T-helper 17 cell (primary cell): ENCODE data around the gene ADPRH. TPM values are rescaled to one million over a fixed set of nuclear protein-coding genes. Genes with fewer than 3 reads are reported as not detected.
"Not testable (repeated sequence)": the region's sequence is repeated elsewhere in the genome, so short reads cannot be mapped to it uniquely, and the experiment has no call there.

Experiments used
- ATAC-seq: fragments of 150-1000 bp; cut with Tn5 transposase; 2 replicates; pipeline ENCODE4 v1.10.0; 2021; ENCODE audit warnings: mild to moderate bottlenecking, moderate library complexity
- DNase-seq, 3 donors: peaks; one replicate each; pipeline versions ENCODE4 v3.0.0 to v3.0.0-alpha.2; 2020 to 2021
- H3K9me3 ChIP-seq: one replicate; pipeline ENCODE4 v1.7.0; 2013; ENCODE audit warnings: low read length, mild to moderate bottlenecking; ENCODE audit not compliant: control insufficient read depth, poor library complexity, severe bottlenecking
- H3K27ac Mint-ChIP-seq: one replicate; pipeline ENCODE4 v1.8.0; 2022; ENCODE audit warnings: mild to moderate bottlenecking, moderate library complexity, mixed read lengths
- H3K27me3 Mint-ChIP-seq: one replicate; pipeline ENCODE4 v1.8.0; 2022; ENCODE audit warnings: mixed read lengths
- H3K36me3 Mint-ChIP-seq: one replicate; pipeline ENCODE4 v1.8.0; 2022; ENCODE audit warnings: low read depth, mixed read lengths
- H3K4me1 Mint-ChIP-seq: one replicate; pipeline ENCODE4 v1.8.0; 2022; ENCODE audit warnings: mild to moderate bottlenecking, mixed read lengths
- H3K4me3 Mint-ChIP-seq: one replicate; pipeline ENCODE4 v1.8.0; 2022; ENCODE audit warnings: mild to moderate bottlenecking, moderate library complexity, mixed read lengths
- total RNA-seq, 4 donors: library from RNA in 2 of 4; stranded (reverse) in 2 of 4; gene quantifications; one replicate each; pipeline ENCODE4 v1.2.3 and lab custom pipeline; 2022 to 2026

ADPRH gene
- total RNA-seq, 2 donors from 2014 or later = 3.6 to 3.7 TPM

DNA sequence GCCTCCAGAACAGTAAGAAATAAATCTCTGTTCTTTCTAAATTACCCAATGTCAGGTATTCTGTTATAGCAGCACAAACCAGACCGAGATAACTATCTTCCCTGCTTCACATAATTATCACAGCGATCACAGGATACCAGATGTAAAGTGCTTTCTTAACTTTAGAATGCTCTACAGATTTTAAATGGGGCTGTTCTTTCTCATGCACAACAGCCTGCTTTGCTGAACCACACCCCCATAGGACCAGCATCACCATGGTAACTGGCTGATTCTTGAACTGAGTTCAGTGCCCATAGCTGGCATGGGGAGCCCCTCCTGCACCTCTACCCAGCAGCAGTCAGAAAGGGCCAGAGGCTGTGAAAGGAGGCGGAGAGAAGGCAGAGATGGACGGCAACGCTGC lies 27.7 kb upstream of the ADPRH start:
- H3K27ac Mint-ChIP-seq = no peak overlapping the region
- no peaks in the 10 kb centered on the region for H3K9me3 ChIP-seq
- peaks cover 2% of the 10 kb centered on the region for H3K36me3 Mint-ChIP-seq
- ATAC-seq (peak; percentile 16), DNase-seq (no peak)
- no peaks in the 10 kb centered on the region for H3K27me3 Mint-ChIP-seq
- H3K4me1 Mint-ChIP-seq = peaks cover 27% of the 10 kb centered on the region
- H3K4me3 Mint-ChIP-seq = no peak overlapping the region

DNA sequence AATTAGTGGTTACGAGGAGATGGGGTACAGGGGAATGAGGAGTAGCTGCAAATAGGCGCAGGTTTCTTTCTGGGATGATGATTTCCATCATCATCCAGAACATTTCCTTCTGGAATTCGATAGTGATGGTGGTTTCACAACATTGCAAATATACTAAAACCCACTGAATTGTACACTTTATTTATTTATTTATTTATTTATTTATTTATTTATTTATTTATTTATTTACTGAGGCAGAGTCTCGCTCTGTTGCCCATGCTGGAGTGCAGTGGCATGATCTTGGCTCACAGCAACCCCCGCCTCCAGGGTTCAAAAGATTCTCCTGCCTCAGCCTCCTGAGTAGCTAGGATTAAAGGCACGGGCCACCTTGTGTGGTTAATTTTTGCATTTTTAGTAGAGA lies 26.4 kb upstream of the ADPRH start:
- not testable (repeated sequence) for DNase-seq, H3K9me3 ChIP-seq, ATAC-seq, H3K27ac Mint-ChIP-seq, H3K4me3 Mint-ChIP-seq, H3K36me3 Mint-ChIP-seq, H3K27me3 Mint-ChIP-seq
- H3K4me1 Mint-ChIP-seq = peaks cover 38% of the 10 kb centered on the region

DNA sequence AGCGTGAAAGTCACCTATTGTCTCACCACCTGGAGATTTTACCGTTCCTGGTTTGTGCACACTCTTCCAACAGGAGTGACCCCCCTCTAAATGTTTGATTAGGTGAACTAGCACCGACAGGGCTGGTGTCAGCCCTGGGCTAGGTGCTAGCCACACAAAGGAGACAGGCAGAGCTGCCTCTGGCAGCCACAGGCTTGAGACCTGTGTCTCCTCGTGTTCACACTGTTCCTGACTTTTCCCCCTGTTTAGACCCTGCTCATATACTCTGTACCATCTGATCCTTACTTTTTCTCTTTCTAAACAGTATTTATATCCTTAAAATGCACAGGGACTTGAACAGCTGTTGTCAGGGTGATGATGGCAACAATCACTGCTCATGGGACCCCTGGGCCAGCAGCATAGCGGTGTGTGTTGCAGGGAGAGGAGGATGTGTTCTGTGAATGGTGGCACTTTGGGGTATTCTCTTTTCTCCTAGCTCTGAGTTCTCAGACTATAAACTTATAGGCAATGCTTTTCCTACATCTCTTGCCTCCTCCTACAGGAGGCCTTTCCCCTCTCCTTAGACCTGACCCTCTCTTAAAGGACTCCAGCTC lies 25.4 kb upstream of the ADPRH start:
- Mint-ChIP-seq H3K4me1 (peaks cover 44% of the 10 kb centered on the region), H3K27ac (peak overlapping the region; percentile 95), H3K36me3 (peaks cover 2% of the 10 kb centered on the region), H3K4me3 (no peak overlapping the region), H3K27me3 (no peaks in the 10 kb centered on the region)
- no peak for DNase-seq
- no peak for ATAC-seq
- no peaks in the 10 kb centered on the region for H3K9me3 ChIP-seq

DNA sequence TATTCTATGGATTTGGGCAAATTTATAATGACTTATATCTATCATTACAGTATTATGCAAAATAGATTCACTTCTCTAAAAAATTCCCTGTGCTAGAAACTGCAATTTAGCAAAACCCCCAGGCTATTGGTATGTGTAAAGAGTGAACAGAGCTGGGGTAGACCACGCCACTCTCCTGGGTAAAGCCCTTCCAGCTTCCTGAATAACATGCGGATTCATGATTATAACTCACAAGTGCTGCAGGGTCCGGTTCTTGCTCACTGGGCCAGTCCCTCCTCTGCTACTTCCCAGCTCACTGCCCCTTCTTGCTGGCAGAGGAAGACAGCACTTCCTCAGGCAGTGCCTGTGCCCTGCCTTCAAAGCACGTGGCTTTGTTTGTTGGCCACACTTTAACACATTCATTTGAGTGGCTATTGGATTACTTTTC lies 24.0 kb upstream of the ADPRH start:
- Mint-ChIP-seq H3K27me3 (no peaks in the 10 kb centered on the region), H3K27ac (peak overlapping the region; percentile 95), H3K4me3 (peak overlapping the region; percentile 66), H3K36me3 (peaks cover 2% of the 10 kb centered on the region), H3K4me1 (peaks cover 50% of the 10 kb centered on the region)
- ATAC-seq (peak; percentile 8), DNase-seq (no peak)
- H3K9me3 ChIP-seq = no peaks in the 10 kb centered on the region

DNA sequence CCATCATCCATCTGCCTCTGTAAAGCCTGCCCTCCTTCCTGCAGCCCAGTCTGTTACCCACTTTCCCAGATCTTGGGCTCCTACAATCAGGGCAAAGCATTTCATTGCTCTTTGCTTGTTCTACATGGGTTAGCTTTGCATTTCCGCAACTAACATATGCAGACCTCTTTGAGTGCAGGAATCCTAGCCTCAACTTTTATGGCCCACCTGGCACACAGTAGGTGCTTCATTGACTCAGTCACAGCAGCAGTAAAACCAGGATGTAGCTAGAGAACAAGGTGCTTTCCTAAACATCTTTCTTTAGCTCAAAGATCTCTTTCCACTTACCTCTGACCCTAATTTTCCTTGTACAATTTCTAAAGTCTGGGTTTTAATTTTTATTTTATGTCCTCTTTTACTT lies 23.4 kb upstream of the ADPRH start:
- ATAC-seq (no peak), DNase-seq (no peak)
- no peaks in the 10 kb centered on the region for H3K9me3 ChIP-seq
- Mint-ChIP-seq H3K4me3 (peak overlapping the region; percentile 66), H3K27me3 (no peaks in the 10 kb centered on the region), H3K27ac (peak overlapping the region; percentile 95), H3K4me1 (peaks cover 51% of the 10 kb centered on the region), H3K36me3 (peaks cover 2% of the 10 kb centered on the region)

DNA sequence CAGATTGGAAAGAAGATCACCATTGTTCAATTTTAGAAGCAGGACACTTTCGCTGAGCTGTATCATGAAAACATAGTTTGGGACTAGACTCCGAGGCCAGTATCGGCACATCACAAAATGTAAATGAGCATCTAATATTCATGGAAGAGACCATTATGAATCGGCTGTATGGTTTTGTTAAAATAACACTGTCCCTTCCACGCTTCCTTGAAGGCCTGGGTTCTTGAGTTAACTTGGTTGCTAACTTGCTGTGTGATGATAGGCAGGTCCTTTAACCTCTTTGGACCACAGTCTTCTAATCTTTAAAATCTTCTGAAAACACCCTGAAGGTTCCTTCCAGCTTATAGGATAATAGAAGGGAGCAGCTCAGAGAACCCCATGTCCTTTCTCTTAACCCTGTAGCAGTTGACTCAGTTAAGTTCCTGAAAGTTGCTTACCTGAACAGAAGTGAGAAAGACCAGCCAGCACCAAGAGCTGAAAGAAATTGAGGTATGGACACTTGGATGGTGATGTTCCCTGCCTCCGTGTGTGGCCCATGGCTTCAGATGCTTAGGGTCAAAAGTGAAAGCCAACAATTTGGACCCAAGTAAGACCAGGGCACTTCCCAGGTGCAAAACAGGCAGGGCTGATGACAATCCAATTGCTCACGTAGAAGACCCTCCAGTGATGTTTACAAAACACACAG lies 22.0 kb upstream of the ADPRH start:
- H3K9me3 ChIP-seq = no peaks in the 10 kb centered on the region
- DNase-seq (no peak), ATAC-seq (no peak)
- Mint-ChIP-seq H3K27me3 (no peaks in the 10 kb centered on the region), H3K4me3 (peak overlapping the region; percentile 79), H3K27ac (peak overlapping the region; percentile 95), H3K4me1 (peaks cover 49% of the 10 kb centered on the region), H3K36me3 (peaks cover 2% of the 10 kb centered on the region)

DNA sequence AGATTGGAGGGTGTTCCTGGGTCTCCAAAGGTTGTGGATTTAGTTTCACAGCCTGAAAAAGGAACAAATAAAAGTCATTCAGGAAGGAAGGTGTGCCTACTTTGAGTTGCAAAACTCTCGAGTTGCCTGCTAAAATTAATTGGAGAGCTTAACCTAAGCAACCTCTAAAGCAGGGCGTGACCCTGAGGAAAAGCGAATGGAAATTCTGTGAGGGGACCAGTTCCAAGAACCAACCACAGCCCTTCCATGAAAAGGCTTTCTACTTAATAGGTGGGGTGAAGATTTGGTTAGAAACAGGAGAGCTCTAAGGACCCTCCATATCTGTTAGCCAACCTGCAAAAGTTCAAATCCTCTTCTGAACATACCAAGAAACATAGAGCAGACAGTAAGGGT lies 21.4 kb upstream of the ADPRH start:
- H3K9me3 ChIP-seq = no peaks in the 10 kb centered on the region
- peak overlapping the region; percentile 79 for H3K4me3 Mint-ChIP-seq
- ATAC-seq (no peak), DNase-seq (no peak)
- H3K4me1 Mint-ChIP-seq = peaks cover 54% of the 10 kb centered on the region
- H3K27ac Mint-ChIP-seq = peak overlapping the region; percentile 95
- H3K36me3 Mint-ChIP-seq = peaks cover 2% of the 10 kb centered on the region
- no peaks in the 10 kb centered on the region for H3K27me3 Mint-ChIP-seq

DNA sequence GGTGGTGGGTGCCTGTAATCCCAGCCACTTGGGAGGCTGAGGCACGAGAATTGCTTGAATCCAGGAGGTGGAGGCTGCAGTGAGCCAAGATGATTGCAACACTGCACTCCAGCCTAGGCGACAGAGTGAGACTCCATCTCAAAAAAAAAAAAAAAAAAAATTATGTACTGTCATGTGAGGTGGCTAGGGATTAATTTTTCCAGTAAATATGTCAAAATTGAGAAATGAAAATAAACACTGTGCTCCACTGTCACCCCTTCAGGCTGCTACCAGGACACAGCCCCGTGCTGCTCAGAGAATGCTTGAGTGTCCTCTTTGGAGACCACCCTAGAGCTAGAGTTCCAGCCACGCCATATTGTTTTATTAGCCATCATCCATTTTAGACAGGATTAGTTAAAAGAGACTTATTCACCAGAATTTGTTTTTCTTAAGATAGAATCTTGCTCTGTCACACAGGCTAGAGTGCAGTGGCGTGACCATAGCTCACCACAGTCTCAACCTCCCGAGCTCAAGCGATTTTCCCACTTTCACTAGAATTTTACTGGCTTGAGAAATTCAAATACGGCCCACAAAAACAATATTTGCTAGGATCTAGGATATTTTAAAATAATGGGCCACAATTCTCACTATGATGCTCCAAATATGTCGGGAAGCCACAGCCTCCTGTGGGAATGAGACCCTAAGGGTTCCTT lies 20.5 kb upstream of the ADPRH start:
- peak overlapping the region; percentile 79 for H3K4me3 Mint-ChIP-seq
- H3K27ac Mint-ChIP-seq = peak overlapping the region; percentile 95
- H3K27me3 Mint-ChIP-seq = no peaks in the 10 kb centered on the region
- H3K36me3 Mint-ChIP-seq = peaks cover 2% of the 10 kb centered on the region
- DNase-seq = no peak
- H3K9me3 ChIP-seq = no peaks in the 10 kb centered on the region
- peaks cover 54% of the 10 kb centered on the region for H3K4me1 Mint-ChIP-seq
- ATAC-seq = no peak

DNA sequence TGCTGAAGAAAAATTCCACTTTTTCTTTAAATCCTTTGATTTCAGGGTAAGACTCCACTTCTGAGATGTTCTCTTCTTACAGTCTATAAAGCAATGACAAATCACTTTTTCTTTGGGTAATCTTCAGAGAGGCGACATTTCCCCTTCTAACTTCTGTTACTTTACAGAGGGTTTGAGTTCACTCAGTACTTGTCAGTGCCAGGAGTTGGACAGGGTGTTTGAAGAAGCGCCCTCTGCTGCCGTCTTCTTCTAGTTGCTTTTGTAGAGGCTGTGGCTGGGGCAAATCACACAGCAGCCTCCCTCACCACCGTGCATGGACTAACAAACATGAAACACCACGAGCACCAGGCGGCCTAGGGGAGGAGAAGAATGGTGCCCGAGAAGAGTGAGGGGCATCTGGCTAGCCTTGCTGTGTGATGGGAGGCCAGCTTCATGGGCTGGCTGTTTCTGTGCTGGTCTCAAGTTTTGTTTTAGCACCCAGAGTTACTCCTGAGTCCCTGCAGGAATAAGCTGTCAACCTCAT lies 19.8 kb upstream of the ADPRH start, which contains the start of gene CD80:
CD80 (minus strand) TSS at position 174 of the 523 bp plus-strand sequence. CDS start 1,886 bp downstream, outside the sequence.
- Mint-ChIP-seq H3K4me3 (peak within 1 kb of the TSS; percentile 79), H3K27ac (peak within 1 kb of the TSS; percentile 95)

DNA sequence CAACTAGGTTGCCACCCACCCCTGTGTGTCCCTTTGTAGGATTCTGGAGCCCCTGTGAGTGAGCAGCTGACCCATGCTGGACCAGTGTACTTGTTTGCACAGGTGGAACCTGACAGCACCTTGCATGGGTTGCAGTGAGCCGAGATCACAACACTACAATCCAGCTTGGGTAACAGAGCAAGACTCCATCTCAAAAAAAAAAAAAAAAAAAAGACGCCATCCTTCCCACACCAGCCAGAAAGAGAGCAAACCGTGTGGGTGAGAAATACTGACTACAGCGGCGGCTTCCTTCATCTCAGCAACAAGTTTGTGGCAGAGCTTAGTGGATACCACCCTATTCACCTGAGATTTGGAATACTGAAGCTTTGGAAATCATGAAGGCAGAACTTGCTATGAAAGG lies 19.1 kb upstream of the ADPRH start:
- ATAC-seq (no peak), DNase-seq (no peak)
- Mint-ChIP-seq H3K36me3 (no peaks in the 10 kb centered on the region), H3K4me3 (peak overlapping the region; percentile 43), H3K27me3 (no peaks in the 10 kb centered on the region), H3K4me1 (peaks cover 44% of the 10 kb centered on the region), H3K27ac (peak overlapping the region; percentile 95)
- H3K9me3 ChIP-seq = no peaks in the 10 kb centered on the region

More for the DNA sequence above, 19.8 kb upstream of the ADPRH start, which contains the start of gene CD80:
- ATAC-seq (peak; percentile 56), DNase-seq (peak; percentile 29 to 53 (median 42))
- H3K4me1 Mint-ChIP-seq = peaks cover 50% of the 10 kb centered on the region
- no peaks in the 10 kb centered on the region for H3K27me3 Mint-ChIP-seq
- H3K9me3 ChIP-seq = no peaks in the 10 kb centered on the region
- H3K36me3 Mint-ChIP-seq = peaks cover 2% of the 10 kb centered on the region

DNA sequence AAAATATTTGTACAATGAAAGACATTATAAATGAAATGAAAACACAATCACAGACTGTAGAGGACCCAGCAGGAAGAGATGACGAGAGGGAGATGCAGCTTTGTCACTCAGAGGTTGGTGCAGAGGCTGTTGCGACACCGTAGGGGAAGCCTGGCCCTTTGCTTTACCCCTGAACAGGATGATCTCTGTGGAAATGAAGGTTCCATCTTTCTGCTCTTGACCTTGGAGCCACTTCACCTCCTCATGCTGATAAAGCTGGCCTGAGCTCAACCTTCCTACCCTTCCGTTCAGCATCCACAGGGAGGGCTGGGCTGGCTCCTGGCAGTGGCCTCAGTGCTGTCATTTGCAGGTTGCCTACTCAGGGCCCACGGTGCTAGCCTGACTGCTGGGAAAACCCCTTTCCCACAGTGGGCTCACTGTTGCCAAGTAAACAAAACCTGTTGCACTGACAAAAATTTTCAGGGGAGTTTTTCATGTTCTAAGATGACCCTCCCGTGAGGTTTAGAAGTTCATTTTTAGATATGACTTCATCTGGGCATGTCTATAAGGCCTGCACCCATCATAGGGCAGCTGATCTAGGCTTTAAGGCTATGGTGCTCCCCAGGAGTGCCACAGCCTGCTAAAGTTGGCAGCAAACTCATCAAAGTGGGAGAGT lies 16.9 kb upstream of the ADPRH start:
- Mint-ChIP-seq H3K36me3 (no peaks in the 10 kb centered on the region), H3K27me3 (no peaks in the 10 kb centered on the region), H3K4me3 (peak overlapping the region; percentile 53), H3K4me1 (peaks cover 23% of the 10 kb centered on the region), H3K27ac (peak overlapping the region; percentile 94)
- peak; percentile 45 to 60 (median 59) for DNase-seq
- peak; percentile 87 for ATAC-seq
- H3K9me3 ChIP-seq = no peaks in the 10 kb centered on the region

DNA sequence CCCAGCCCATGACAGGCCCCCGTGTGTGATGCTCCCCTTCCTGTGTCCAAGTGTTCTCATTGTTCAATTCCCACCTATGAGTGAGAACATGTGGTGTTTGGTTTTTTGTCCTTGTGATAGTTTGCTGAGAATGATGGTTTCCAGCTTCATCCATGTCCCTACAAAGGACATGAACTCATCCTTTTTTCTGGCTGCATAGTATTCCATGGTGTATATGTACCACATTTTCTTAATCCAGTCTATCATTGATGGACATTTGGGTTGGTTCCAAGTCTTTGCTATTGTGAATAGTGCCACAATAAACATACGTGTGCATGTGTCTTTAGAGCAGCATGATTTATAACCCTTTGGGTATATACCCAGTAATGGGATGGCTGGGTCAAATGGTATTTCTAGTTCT lies 16.0 kb upstream of the ADPRH start:
- Mint-ChIP-seq H3K27ac (peak overlapping the region; percentile 94), H3K4me1 (peaks cover 15% of the 10 kb centered on the region)
- not testable (repeated sequence) for ATAC-seq, H3K27me3 Mint-ChIP-seq, H3K9me3 ChIP-seq, H3K4me3 Mint-ChIP-seq, H3K36me3 Mint-ChIP-seq, DNase-seq

DNA sequence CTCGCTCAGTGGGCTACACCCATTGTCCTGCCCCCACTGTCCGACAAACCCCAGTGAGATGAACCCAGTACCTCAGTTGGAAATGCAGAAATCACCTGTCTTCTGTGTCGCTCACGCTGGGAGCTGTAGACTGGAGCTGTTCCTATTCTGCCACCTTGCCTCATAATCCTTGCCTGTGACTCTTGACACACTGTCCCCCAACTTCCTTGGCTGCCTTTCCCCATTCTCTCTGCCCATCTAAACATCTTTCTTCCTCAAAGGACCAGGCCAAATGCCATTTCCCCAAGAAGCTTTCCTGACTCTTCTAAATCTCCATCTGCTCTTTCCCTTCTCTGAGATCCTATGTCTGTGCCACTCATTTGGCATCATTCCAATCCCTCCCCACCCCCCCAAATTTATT lies 10.1 kb upstream of the ADPRH start:
- H3K9me3 ChIP-seq = no peaks in the 10 kb centered on the region
- Mint-ChIP-seq H3K27ac (no peak overlapping the region), H3K4me1 (no peaks in the 10 kb centered on the region), H3K36me3 (no peaks in the 10 kb centered on the region), H3K27me3 (no peaks in the 10 kb centered on the region), H3K4me3 (no peak overlapping the region)
- no peak for ATAC-seq
- DNase-seq = no peak
